Vagina (tissue), 2 donors: ENCODE measurements around the gene ATP5F1D. TPM values are rescaled to one million over a fixed set of nuclear protein-coding genes. Genes with fewer than 3 reads are reported as not detected.

Source experiments
- DNase-seq, 2 donors: peaks; one replicate each; pipeline ENCODE4 v3.0.0-alpha.2; 2017; ENCODE audit errors: extremely low spot score in 2 of 2
- H3K27ac ChIP-seq: fragments of 200-600 bp; sonication (generic); one replicate; pipeline ENCODE4 v1.5.1; 2019
- H3K27me3 ChIP-seq: fragments of 200-600 bp; sonication (generic); one replicate; pipeline ENCODE4 v1.5.1; 2019
- H3K36me3 ChIP-seq, 2 donors: fragments of 200-600 bp; sonication (generic); one replicate each; pipeline ENCODE4 v1.5.1; 2017 to 2019
- H3K4me1 ChIP-seq: fragments of 200-600 bp; sonication (generic); one replicate; pipeline ENCODE4 v1.5.1; 2019
- H3K4me3 ChIP-seq, 2 donors: fragments of 200-600 bp; sonication (generic); 1 replicate in 1 of 2; 2 replicates in 1 of 2; pipeline ENCODE4 v1.5.1; 2016 to 2019
- H3K9me3 ChIP-seq: fragments of 200-600 bp; sonication (generic); one replicate; pipeline ENCODE4 v1.5.1; 2019
- CTCF ChIP-seq, 3 experiments: fragments of 450-650 bp in 2 of 3; fragments of 200-600 bp in 1 of 3; sonication (generic) in 1 of 3; IDR thresholded peaks; one replicate each; pipeline ENCODE4 v1.5.1; 2017 to 2019; ENCODE audit warnings: antibody characterized with exemption in 3 of 3, mild to moderate bottlenecking in 2 of 3, moderate library complexity in 2 of 3
- POLR2A ChIP-seq, 2 donors: fragments of 450-650 bp; IDR thresholded peaks; one replicate each; pipeline ENCODE4 v1.6.1; 2017; ENCODE audit warnings: antibody characterized with exemption in 2 of 2, mild to moderate bottlenecking in 2 of 2, moderate library complexity in 2 of 2
- POLR2AphosphoS5 ChIP-seq, 2 donors: sonication (generic); formaldehyde crosslinking; IDR thresholded peaks; one replicate each; pipeline ENCODE4 v1.9.0; 2017; ENCODE audit warnings: antibody characterized with exemption in 2 of 2, mild to moderate bottlenecking in 2 of 2, low read depth in 1 of 2; ENCODE audit not compliant: insufficient read depth in 1 of 2
- intact Hi-C: fragments of 100-400 bp; cut with DNase I; formaldehyde crosslinking; loops from one replicate; pipeline ENCODE4 v1.15.1; 2023
- total RNA-seq: library from RNA; depleted of rRNA; stranded (reverse); fragments of >200 nt; gene quantifications from one replicate; pipeline ENCODE4 v1.2.3, GENCODE V29; 2016

The ATP5F1D gene
- total RNA-seq, 1 donor from 2014 or later: 154 TPM

GRCh38 chr19:1227304-1228054, 14.1 kb upstream of the ATP5F1D start:
- Histone ChIP-seq H3K27ac (no peak overlapping the region), H3K36me3 (peaks cover 0 to 34% of the 10 kb centered on the region in 2 donors), H3K4me1 (peaks cover 9% of the 10 kb centered on the region), H3K27me3 (no peaks in the 10 kb centered on the region), H3K9me3 (no peaks in the 10 kb centered on the region), H3K4me3 (no peak overlapping the region)
- no peak for DNase-seq
- intact Hi-C loops: no loop called here
- TF ChIP-seq POLR2AphosphoS5 (IDR thresholded peaks at IDR 0.05; ENCODE audit: insufficient read depth in 1 of 2, low read depth in 1 of 2) (no peak), POLR2A (IDR thresholded peaks at IDR 0.05) (no peak), CTCF (IDR thresholded peaks at IDR 0.05) (no peak)

- H3K4me3 ChIP-seq: no peak overlapping the region
- H3K27me3 ChIP-seq: no peaks in the 10 kb centered on the region
- no peak overlapping the region for H3K27ac ChIP-seq
- DNase-seq: no peak
- H3K4me1 ChIP-seq: peaks cover 18% of the 10 kb centered on the region
- peaks cover 0 to 25% of the 10 kb centered on the region in 2 donors for H3K36me3 ChIP-seq
- intact Hi-C loops: no loop called here
- no peak for TF ChIP-seq POLR2A (IDR thresholded peaks at IDR 0.05)
- no peak for TF ChIP-seq CTCF (IDR thresholded peaks at IDR 0.05)
- TF ChIP-seq POLR2AphosphoS5 (IDR thresholded peaks at IDR 0.05; ENCODE audit: insufficient read depth in 1 of 2, low read depth in 1 of 2): no peak
- no peaks in the 10 kb centered on the region for H3K9me3 ChIP-seq
Measured at GRCh38 chr19:1228161-1228957, 13.2 kb upstream of the ATP5F1D start.

GRCh38 chr19:1229056-1229923, 12.3 kb upstream of the ATP5F1D start:
- intact Hi-C loops: no loop called here
- no peak for DNase-seq
- Histone ChIP-seq H3K36me3 (peaks cover 0 to 19% of the 10 kb centered on the region in 2 donors), H3K9me3 (no peaks in the 10 kb centered on the region), H3K4me3 (no peak overlapping the region), H3K4me1 (peaks cover 22% of the 10 kb centered on the region), H3K27me3 (no peaks in the 10 kb centered on the region), H3K27ac (no peak overlapping the region)
- TF ChIP-seq POLR2AphosphoS5 (IDR thresholded peaks at IDR 0.05; ENCODE audit: insufficient read depth in 1 of 2, low read depth in 1 of 2) (no peak), CTCF (IDR thresholded peaks at IDR 0.05) (no peak), POLR2A (IDR thresholded peaks at IDR 0.05) (no peak)

GRCh38 chr19:1229924-1230782, 11.4 kb upstream of the ATP5F1D start:
- intact Hi-C loops: no loop called here
- Histone ChIP-seq H3K27ac (no peak overlapping the region), H3K4me1 (peaks cover 22% of the 10 kb centered on the region), H3K4me3 (no peak overlapping the region), H3K36me3 (peaks cover 0 to 19% of the 10 kb centered on the region in 2 donors), H3K9me3 (no peaks in the 10 kb centered on the region), H3K27me3 (no peaks in the 10 kb centered on the region)
- no peak for DNase-seq
- TF ChIP-seq CTCF (IDR thresholded peaks at IDR 0.05) (no peak), POLR2AphosphoS5 (IDR thresholded peaks at IDR 0.05; ENCODE audit: insufficient read depth in 1 of 2, low read depth in 1 of 2) (no peak), POLR2A (IDR thresholded peaks at IDR 0.05) (no peak)
